NCI-H1436 (cell line): ENCODE data around the gene OPN5.

Experiments
- DNase-seq: peaks from one replicate; lab custom pipeline; 2025; lab: John Stamatoyannopoulos, UW

Gene OPN5

DNA sequence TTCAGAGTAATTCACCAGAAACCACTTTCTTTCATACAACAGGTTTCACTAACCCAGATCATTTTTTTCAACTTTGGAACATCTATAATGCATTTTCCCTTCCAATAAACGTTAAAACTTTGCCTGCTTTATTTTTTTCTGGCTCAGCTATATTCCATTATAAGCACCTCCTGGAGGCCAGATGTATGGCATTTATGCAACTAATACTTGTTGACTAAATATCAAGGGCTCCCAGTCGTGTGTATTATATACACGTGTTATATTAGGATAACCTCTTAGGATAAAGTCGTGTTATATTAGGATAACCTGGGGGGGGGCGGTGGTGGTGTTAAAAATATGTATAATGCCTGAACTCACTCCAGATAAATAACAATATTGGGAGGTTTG lies 6.7 kb downstream of the OPN5 start:
- DNase-seq: no peak

DNA sequence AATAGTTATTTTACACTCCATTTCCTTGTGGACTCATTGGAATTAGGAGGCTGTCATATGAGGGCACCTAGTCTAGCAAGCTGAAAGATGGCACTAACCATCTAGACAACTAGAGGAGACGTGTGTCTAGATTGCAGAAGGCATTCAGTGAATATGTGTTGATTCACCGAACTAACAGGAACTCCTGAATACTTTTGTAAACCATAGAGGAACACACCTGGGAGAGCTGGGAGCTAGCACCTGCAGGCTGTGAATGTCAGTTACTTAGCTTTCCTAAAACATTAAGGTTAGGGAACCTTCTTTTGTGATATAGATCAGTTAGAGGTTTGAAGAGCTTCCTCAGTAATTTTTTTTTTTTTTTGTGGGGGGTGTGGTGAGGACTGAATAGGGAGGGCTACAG lies 7.7 kb downstream of the OPN5 start:
- no peak for DNase-seq

DNA sequence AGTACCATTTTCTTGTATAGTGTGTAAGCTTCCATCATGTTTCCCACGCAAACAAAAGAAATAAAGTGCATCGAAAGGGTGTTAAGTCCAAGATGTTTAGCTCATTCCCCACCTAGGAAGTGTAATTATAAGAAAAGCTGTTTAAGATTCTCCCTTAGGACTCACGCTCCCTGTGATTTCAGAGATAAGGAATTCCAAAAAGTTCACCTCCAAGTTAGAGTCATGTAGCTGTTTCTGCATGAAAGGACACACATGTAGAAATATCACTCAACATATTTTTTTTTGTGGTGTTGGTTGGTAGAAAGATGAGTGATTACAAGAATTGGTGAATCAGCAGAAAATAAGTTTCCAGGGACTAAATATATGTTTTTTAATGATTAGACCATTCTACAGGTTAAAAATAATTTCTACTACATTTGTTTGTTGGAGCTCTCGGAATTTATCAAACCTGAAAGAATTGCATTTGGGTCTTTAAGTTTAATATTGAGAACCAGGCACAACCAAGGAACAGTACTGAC lies 10.4 kb downstream of the OPN5 start:
- no peak for DNase-seq

DNA sequence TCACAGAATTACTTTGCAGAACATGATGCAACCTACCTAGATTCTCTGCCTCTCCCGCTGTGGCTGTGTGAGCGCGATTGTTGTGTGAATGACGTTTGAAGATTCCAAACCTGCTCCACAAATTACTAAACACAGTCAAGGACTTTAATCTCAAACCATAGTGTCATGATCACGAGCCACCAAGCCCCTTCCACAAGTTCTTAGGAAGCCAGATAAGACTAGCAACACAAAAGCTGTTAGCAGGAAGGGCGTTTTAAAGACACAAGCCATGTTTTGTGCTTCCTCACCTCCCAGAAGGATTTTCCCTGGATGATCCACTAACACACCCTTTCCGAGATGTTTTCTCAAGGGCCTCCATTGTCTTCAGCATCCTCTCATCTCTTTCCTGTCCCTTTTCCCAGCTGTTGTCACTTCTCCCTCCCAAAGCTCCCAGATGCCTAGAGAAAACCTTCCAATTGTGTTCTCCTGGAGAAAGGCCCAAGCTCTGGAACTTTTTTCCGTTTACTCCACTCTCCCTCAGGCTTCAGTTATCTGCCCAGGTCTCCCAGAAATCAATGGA lies 12.8 kb downstream of the OPN5 start:
- no peak for DNase-seq

DNA sequence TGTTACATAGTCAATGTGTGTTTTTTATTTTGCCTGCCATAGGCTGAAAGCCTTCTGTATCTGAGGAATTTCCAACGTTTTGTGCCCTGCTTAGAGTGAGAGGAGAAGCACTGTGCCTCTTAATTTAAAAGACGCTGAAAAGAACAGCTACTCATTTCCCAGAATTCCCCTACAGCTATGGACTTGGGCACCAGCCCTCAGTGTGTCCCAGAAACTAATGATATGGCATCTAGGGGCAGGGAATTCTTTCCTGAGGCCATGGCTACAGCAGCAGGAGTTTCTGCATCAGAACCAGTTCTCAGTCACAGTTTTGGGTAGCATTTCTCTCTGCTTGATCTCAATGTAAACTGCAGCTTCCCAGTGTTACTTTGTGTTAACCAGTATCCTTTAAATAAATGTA lies 20.2 kb downstream of the OPN5 start:
- no peak for DNase-seq

DNA sequence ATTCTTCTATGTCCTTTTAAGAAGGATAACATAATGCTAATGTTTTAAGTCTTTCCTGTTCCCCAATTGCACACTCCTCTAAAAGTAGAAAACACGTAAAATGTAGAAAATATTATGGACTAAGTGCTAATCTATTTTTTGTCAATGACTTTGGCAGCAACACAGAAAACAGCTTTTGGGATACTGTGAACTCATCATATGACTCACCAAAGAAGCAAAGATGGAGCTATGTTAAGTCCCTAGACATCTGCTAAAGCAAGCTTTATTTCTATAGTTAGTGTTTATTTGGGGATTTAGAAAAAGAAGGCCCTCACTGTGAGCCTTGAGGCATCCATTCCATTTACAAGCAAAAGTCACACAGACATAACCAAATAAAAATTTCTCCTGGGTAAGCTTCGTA lies 23.0 kb downstream of the OPN5 start:
- DNase-seq: no peak

DNA sequence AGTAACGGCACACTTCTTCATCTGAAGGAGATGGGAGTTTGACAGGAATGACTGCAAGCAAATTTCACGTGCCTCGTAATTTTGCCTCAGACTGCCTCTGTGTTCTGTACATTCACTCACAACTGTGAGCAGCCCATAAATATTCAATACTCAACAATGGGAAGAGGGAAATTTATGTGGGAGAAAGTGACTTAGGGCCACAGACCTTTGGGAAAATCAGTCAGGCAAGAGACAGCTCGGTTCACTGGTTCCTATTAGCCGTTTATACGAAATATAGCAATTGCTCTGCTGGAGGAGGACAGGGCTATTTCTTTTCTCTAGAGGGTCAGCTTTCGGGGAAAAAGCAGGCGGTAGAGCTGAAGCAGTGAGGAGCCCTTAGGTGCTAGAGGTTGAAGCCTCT lies 28.0 kb downstream of the OPN5 start:
- no peak for DNase-seq

DNA sequence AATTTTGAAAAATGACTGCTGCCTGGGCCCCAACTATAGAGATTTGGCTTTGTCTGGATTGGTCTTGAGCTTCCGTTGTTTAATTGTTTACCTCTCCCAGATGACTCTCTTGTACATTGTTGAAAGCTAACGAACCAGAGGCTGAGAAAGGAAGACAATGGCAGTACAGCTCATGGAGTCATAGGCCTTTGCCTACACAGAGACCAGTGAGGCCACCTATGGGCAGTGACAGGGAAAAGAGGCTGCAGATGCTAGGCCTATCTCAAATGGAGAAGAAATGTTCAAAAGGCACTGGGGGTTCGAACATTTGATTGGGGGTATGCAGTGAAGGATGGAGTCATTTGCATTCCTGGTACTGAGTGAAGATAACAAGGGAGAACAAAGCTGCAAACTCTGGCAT lies 29.1 kb downstream of the OPN5 start:
- no peak for DNase-seq

DNA sequence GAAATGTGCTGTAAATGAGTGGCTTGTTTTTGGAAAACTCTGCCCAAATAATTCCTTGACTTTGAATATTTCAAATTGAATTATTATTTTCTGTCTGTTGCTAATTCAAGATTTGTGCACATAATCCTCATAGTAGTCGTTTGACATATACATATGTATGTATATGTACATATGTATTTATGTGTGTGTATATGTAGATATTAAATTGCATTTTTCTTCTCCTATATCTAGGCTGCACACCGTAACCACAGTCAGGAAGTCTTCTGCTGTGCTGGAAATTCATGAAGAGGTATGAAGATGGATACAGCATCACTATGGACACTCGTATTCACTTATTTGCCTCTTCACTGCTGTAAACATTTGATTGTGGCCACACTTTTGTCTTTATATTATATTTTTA lies 29.6 kb downstream of the OPN5 start:
- no peak for DNase-seq

DNA sequence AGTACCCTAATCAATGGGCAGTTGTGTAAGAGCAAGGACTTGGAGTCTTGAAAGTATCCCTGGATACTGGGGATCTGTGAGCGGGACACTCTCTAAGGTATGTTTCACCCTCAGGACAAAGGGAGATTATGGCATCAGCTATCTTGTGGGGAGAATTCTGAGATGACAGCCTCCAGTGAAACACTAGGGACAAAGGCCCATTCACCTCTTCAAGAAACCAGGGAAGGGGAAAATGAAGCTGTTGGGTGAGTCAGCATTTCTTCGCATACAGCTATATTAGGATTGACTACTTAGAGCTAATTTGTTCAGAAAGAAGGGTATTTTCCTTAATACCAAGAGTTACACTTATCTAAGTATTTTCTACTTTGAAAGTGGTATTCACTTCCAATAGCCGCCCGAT lies 35.9 kb downstream of the OPN5 start:
- DNase-seq: no peak

DNA sequence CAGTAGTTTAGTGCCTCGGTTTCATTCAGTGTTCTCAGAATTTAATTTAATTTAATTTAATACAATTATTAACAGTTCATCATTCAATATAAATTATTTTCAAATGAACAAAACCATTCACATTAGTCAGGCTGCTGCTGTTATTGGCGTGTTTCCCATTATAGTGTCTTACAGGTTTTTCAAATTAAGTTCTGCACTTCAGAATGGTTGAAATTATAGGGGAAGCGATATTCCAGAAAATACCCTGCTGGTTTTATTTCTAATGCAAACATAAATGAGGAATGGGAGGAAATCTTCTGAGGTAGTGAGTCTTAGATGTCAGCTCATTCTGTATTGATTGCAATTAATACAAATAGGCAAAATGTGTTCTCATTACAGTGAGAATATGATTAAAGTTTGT lies 37.6 kb downstream of the OPN5 start:
- DNase-seq: no peak

DNA sequence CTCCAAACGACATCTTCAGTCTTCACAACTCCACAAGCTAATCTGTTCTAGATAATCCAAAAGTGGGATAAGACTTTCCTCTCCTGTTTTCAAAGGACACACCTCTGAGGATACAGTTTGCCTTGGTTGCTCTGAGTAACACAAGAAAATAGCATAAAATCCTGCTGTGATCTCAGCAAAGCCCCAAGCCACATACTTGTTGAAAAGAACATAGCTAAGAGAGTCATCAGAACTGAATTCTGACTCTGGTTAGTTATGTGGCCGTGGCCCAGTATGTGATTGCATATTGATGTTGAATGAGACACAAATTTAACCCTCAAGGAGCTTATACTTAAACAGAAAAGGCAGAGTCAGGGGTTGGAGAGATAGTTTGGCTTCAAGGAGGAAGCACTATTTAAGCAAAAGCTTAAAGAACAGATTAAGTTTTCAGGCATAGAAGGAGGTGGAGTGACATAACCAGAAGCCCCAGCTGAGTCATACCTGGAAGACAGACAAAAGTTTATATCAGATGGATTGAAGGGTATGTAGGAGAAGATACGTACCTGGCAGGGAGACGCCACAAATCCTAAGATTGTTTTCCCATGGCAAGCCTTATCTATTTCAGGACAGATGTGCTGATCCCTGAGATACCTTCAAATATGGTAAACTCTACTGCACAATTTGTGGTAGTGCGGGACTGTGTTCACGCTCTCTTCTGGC lies 41.2 kb downstream of the OPN5 start:
- DNase-seq: no peak

DNA sequence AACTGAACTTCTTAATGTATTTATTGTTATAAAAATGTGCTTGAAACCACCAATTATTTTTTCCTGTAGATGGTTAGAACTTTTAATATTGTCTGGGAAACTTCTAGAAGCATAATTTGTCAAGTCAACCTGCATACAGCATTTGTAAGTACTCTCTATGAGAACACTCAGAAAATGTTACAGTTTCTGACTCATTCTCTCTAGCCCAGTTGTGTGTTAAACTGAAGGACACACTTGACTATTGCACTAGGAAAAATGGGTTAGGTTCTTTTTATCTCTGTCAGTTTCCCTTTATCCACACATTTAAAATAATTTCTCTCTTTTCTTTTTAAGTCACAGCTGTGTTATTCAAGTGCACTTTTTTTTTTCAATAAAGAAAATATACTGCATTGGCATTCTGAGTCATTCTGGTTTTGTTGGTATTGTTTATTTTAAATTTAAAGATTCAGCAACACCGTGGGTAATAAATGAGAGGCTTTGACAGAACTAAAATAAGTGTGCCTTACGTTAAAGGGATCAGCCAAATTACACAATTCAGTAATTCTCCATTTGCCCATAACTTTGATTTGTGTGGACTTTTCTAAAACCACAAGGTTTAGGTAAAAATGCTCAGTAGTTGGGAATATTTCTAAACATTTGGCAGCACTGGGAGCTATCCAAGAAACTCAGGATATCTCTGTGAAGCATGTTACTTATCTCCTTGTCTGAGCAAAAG lies 50.7 kb downstream of the OPN5 start:
- no peak for DNase-seq

DNA sequence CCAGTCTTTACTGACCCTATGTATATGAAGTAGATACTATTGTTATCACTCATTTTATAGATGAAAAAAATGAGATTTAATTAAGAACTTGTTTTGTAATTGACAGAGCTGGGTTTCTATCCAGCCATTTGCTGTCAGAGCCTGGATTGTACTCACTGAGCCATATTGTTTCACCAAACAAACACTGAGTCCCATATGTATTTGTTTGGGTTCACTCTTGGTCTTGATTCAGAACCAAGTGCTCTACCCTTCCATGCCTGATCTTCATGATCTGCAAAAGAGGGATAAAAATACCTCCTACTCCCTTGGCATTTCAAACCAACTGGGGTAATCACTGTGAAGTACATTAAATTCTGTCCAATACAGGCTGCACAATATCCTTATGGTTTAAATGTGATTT lies 52.4 kb downstream of the OPN5 start:
- no peak for DNase-seq

DNA sequence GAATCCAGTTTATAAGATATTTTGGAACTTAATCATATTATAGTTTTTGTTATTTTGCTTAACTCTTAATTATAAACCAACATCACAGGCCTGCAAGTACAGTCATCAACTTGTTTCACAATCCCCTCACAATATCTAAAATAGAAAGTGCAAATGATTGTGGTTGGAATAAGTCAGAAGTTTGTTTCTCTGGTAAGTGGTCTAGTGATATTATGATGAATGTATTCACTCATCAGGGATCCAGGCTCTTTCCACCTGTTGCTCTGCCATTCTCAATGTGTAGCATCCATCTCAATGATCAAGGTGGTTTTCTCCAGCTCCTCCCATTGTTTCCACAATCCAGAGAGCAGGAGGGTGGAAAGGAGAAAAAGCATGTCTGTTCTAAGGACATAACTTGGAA lies 54.2 kb downstream of the OPN5 start:
- no peak for DNase-seq

DNA sequence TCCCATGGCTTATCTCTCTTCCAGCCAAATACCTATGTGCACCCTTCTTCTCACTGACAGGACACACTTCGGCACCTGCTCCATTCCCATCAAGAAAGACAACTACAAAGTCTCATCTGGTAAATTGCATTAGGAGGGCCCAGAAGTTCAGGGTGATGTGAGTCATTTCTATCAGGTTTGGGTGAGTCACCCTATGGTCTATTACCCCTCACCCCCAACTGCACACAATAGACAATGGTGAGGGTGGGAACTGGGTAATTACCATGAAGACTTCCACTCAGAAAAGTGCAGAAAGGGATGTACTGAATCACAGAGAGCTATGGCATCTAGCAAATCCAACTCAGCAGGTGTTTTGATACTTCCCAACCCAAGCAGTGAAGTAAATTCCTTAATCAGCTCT lies 54.8 kb downstream of the OPN5 start:
- DNase-seq: no peak

DNA sequence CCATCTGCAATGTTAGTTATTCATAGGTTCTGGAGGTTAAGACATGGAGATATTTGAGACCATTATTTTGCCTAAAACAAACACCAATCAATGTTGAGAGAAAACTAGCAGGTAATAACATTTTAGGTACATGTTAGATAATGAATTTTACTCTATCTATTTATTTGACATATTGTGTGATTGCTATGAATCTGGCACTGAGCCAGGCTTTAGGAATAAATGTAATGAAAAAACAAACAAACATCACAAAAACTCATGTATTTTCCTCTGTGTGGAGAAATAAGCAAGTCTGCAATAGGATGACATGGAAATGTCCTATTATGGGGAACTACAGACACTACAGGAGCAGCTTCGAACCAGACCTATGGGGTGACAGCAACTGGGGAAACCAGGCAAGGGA lies 57.8 kb downstream of the OPN5 start:
- no peak for DNase-seq

DNA sequence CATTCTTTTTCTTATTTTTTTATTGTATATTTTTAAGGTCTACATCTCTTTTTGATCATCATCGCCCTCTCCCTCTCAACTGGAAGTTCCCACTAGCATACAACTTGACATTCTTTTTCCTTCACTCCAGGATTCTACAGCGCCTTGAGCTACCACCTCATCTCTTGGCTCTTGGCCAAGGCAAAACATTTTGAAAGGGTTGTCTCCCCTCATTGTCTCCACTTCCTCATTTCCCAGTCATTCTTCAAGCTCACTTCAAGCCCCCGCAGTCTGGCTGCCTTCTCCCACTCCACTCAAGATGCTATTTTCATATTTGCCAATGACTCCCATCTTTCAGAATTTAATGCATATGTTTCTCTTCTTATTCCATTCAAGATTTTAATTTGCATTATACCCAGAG lies 63.0 kb downstream of the OPN5 start:
- DNase-seq: no peak

DNA sequence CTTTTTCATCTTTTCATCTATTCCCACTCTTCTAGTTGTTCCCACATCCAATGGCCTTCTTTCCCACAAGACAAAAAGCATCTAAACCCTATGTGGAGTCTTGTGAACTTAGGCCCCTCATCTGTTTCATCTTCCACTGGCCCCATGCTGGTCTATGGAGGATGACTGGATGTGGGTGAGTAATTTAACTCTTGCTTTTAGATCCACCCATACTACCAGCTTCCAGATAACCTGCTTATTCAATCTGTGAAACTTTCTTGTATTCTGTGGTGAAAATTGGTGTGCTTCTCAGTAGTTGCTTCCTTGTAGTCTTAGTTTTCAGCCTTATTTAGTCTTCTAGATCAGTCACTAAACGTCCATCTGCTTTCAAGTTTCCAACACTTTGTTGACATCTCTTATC lies 64.9 kb downstream of the OPN5 start:
- DNase-seq: no peak

DNA sequence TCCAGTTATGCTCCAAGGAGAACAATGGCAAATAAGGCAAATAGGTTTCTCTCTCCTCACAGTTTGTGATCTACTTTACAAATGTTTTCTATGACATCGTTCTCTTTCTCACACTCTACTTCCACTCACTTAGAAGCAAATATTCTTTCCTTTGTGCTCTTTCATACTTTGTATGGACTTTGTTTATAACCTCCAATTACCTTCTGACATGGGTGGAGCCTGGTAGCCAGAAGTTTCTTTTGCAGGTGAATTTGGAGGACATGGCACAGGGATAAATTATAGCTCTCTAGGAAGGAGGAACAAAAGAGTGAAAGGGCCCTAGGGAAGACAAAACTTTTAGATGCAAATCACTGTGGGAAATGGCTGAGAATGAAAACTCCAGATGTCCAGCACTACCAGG lies 69.3 kb downstream of the OPN5 start:
- DNase-seq: no peak

DNA sequence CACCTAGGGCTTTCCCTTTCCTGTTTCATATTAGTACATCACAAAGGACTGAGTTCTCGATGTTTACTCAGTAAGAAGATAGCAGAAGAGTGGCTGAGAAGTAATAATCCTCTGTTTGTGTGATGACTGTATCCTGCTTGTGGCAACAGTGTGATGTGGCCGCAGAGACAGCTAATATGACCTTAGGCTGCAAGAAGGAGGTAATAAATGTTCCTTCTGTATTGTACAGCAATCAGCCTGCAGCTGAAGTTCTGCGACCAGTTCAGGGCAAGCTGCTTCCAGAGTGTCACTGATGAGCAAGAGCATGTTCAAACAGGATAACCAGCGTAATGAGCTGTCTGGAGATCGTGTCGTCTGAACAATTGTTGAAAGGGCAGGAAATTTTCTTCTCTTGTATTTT lies 70.9 kb downstream of the OPN5 start:
- no peak for DNase-seq

DNA sequence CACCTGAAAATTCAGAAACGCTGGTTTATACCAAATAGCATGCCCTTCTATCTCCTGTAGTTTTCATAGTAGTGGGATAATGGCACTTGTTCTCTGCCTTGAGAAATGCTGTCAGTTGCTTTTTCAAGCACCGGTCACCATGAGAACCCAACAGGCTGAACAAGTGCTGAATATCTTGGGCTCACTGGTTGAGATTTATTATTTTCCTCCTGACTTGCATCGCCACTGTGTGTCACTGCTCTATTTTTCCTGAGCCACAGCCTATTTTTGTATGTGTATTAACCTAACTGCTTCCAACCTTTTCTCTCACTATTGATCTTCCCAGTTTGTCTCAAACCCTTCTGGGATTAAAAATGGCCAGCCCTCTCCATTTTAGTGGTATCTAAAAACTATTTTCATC lies 71.9 kb downstream of the OPN5 start:
- DNase-seq: no peak

DNA sequence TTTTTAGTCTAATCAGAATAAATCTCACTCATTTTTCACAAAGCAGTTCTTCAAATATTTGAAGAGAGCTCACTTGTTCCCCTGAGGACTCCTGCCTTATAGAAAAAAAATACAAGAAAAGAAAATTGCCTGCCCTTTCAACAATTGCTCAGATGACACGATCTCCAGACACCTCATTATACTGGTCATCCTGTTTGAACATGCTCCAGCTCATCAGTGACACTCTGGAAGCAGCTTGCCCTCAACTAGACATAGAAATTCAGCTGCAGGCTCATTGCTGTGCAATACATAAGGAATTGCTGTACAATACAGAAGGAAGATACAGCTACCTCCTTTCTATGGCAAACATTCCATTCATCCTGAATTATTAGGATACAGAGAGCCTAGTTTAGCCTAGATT lies 73.1 kb downstream of the OPN5 start:
- DNase-seq: no peak

DNA sequence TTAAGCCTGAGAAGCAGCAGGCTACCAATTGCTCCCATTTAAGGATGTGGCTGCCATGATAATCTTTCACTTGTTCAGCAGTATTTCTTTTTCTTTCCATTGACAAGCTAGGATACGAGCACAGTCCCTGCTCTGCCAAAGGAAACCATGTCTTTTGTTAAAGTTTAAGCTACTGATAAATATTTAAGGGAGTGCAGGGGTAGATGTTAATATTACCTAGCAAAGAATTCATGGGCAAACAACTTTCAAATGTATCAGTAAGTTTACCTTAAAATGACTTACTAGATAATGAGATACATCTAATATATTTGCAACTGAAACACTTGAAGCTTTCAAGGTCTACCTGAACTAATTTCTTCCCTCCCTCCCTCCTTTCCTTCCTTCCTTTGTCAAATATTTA lies 77.3 kb downstream of the OPN5 start:
- DNase-seq: no peak
